ENCODE data around the gene MAGI3.

MAGI3 gene

DNA sequence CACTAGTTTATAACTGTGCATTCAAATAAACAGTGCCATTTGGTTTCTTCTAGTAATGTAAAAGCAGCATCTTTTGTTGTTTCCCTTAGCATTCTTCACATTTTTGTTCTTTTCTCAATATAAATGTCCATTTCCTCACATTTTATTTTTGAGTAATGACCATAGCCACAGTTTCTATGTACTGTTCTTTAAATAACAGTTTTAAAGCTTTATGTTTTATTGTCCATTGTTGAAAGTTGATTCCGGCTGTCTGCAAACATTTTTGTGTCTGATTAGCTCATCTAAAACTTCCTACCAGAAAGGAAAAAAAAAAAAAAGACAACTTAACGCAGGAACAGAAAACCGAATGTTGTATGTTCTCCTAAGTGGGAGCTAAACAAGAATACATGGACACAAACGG is 139.7 kb downstream of the MAGI3 start:
- no peak overlapping the region for H3K27ac ChIP-seq (ENCODE audit: low read depth, low read length, poor library complexity, severe bottlenecking)
- TF ChIP-seq EZH2 (IDR thresholded peaks at IDR 0.05; ENCODE audit: borderline replicate concordance, low read length) = no peak
- TF ChIP-seq, protein P1, sequence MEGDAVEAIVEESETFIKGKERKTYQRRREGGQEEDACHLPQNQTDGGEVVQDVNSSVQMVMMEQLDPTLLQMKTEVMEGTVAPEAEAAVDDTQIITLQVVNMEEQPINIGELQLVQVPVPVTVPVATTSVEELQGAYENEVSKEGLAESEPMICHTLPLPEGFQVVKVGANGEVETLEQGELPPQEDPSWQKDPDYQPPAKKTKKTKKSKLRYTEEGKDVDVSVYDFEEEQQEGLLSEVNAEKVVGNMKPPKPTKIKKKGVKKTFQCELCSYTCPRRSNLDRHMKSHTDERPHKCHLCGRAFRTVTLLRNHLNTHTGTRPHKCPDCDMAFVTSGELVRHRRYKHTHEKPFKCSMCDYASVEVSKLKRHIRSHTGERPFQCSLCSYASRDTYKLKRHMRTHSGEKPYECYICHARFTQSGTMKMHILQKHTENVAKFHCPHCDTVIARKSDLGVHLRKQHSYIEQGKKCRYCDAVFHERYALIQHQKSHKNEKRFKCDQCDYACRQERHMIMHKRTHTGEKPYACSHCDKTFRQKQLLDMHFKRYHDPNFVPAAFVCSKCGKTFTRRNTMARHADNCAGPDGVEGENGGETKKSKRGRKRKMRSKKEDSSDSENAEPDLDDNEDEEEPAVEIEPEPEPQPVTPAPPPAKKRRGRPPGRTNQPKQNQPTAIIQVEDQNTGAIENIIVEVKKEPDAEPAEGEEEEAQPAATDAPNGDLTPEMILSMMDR (IDR thresholded peaks at IDR 0.05; ENCODE audit: low read length) = no peak
- H3K9me3 ChIP-seq (ENCODE audit: low read length) = no peaks in the 10 kb centered on the region
- H3K36me3 ChIP-seq (ENCODE audit: insufficient read depth, low read length) = no peaks in the 10 kb centered on the region
- H3K9me2 ChIP-seq (ENCODE audit: low read depth, low read length) = no peaks in the 10 kb centered on the region
- 0 out of 2 replicates have a peak, but pooled peaks cover 2% of the 10 kb centered on the region for H3F3A ChIP-seq (ENCODE audit: insufficient read depth, low read length)
- no peaks in the 10 kb centered on the region for H3K79me2 ChIP-seq (ENCODE audit: insufficient read depth, low read length)
- no peak overlapping the region for H2AFZ ChIP-seq (ENCODE audit: low read length)
- H4K20me1 ChIP-seq (ENCODE audit: insufficient read depth, low read length) = no peaks in the 10 kb centered on the region
- H3K27me3 ChIP-seq (ENCODE audit: insufficient read depth, low read length) = no peaks in the 10 kb centered on the region
- H3K9ac ChIP-seq (ENCODE audit: low read length) = no peak overlapping the region
- no peaks in the 10 kb centered on the region for H3K4me1 ChIP-seq (ENCODE audit: insufficient read depth, low read length, severe bottlenecking)
- no peak overlapping the region for H3K4me2 ChIP-seq (ENCODE audit: low read length)
- H3K4me3 ChIP-seq (ENCODE audit: low read depth, low read length, poor library complexity, severe bottlenecking) = no peak overlapping the region

DNA sequence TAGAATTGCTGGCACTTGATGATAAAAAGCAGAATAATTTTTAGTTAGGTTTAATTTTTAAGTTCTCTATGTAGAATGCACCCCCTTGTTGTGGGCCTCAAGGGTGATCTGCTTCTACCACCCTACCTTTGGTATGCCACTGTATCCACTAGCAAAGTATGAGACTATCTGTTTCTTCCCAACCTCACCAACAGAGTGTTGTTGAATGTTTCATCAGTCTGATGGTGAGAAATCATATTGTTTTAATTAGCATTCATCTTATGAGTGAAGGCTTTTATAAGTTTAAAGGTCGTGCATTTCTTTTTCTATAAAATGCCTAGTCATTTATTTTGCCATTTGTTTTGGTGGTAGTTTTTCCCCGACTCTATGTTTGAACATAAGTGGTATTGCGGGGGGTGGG is 141.0 kb downstream of the MAGI3 start:
- Histone ChIP-seq H3K4me2 (ENCODE audit: low read length) (no peak overlapping the region), H3K27ac (ENCODE audit: low read depth, low read length, poor library complexity, severe bottlenecking) (no peak overlapping the region), H2AFZ (ENCODE audit: low read length) (no peak overlapping the region), H3F3A (ENCODE audit: insufficient read depth, low read length) (0 out of 2 replicates have a peak, but pooled peaks cover 2% of the 10 kb centered on the region), H3K9me3 (ENCODE audit: low read length) (no peaks in the 10 kb centered on the region), H3K4me1 (ENCODE audit: insufficient read depth, low read length, severe bottlenecking) (no peaks in the 10 kb centered on the region), H3K79me2 (ENCODE audit: insufficient read depth, low read length) (no peaks in the 10 kb centered on the region), H3K9ac (ENCODE audit: low read length) (no peak overlapping the region), H4K20me1 (ENCODE audit: insufficient read depth, low read length) (no peaks in the 10 kb centered on the region), H3K36me3 (ENCODE audit: insufficient read depth, low read length) (no peaks in the 10 kb centered on the region), H3K9me2 (ENCODE audit: low read depth, low read length) (no peaks in the 10 kb centered on the region), H3K4me3 (ENCODE audit: low read depth, low read length, poor library complexity, severe bottlenecking) (no peak overlapping the region), H3K27me3 (ENCODE audit: insufficient read depth, low read length) (no peaks in the 10 kb centered on the region)
- TF ChIP-seq, protein P1 (IDR thresholded peaks at IDR 0.05; ENCODE audit: low read length) = no peak
- TF ChIP-seq EZH2 (IDR thresholded peaks at IDR 0.05; ENCODE audit: borderline replicate concordance, low read length) = no peak

DNA sequence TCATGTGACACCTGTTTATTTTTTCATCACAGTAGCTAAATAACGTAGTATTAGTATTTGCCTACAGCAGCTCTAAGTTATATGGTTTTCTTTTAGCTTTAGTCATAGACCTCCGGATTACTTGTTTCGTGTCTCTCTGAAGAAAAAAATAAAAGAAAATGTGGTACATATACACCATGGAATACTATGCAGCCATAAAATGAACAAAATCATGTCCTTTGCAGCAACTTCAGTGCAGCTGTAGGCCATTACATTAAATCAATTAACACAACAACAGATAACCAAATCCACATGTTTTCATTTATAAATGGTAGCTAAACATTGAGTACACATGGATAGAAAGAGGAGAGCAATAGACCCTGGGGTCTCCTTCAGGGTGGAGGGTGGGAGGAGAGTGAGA is 142.7 kb downstream of the MAGI3 start:
- no peaks in the 10 kb centered on the region for H3K27me3 ChIP-seq (ENCODE audit: insufficient read depth, low read length)
- no peak overlapping the region for H3K4me2 ChIP-seq (ENCODE audit: low read length)
- H4K20me1 ChIP-seq (ENCODE audit: insufficient read depth, low read length) = no peaks in the 10 kb centered on the region
- H3K9ac ChIP-seq (ENCODE audit: low read length) = no peak overlapping the region
- H3K36me3 ChIP-seq (ENCODE audit: insufficient read depth, low read length) = no peaks in the 10 kb centered on the region
- no peaks in the 10 kb centered on the region for H3K79me2 ChIP-seq (ENCODE audit: insufficient read depth, low read length)
- no peak overlapping the region for H3K27ac ChIP-seq (ENCODE audit: low read depth, low read length, poor library complexity, severe bottlenecking)
- H3F3A ChIP-seq (ENCODE audit: insufficient read depth, low read length) = 0 out of 2 replicates have a peak, but pooled peaks cover 2% of the 10 kb centered on the region
- TF ChIP-seq, protein P1 (IDR thresholded peaks at IDR 0.05; ENCODE audit: low read length) = no peak
- no peak for TF ChIP-seq EZH2 (IDR thresholded peaks at IDR 0.05; ENCODE audit: borderline replicate concordance, low read length)
- H2AFZ ChIP-seq (ENCODE audit: low read length) = no peak overlapping the region
- H3K9me3 ChIP-seq (ENCODE audit: low read length) = no peaks in the 10 kb centered on the region
- H3K9me2 ChIP-seq (ENCODE audit: low read depth, low read length) = no peaks in the 10 kb centered on the region
- no peak overlapping the region for H3K4me3 ChIP-seq (ENCODE audit: low read depth, low read length, poor library complexity, severe bottlenecking)
- no peaks in the 10 kb centered on the region for H3K4me1 ChIP-seq (ENCODE audit: insufficient read depth, low read length, severe bottlenecking)

All from OCI-LY1 (cell line).